Smooth muscle cell (in vitro differentiated cells): Measurements from ENCODE around the gene PSMC3IP. TPM values are rescaled to one million over a fixed set of nuclear protein-coding genes. Genes with fewer than 3 reads are reported as not detected.
A peak's percentile ranks its signal among the peaks of the same experiment; 100 is the strongest.

Experiments
- DNase-seq: peaks from one replicate; lab custom pipeline; 2025; ENCODE audit not compliant: unreplicated experiment; lab: John Stamatoyannopoulos, UW
- H2AFZ ChIP-seq: fragments of 200-600 bp; sonication (generic); 2 replicates; pipeline ENCODE4 v1.6.0; 2016; ENCODE audit warnings: antibody characterized with exemption, low read depth, mild to moderate bottlenecking
- H3F3A ChIP-seq: fragments of 200-600 bp; sonication (generic); 2 replicates; pipeline ENCODE4 v1.6.0; 2017; ENCODE audit warnings: antibody characterized with exemption, low read depth
- H3K27ac ChIP-seq: fragments of 200-600 bp; sonication (generic); 2 replicates; pipeline ENCODE4 v1.5.1; 2016; ENCODE audit warnings: low read depth, mild to moderate bottlenecking
- H3K27me3 ChIP-seq: fragments of 200-600 bp; sonication (generic); 2 replicates; pipeline ENCODE4 v1.6.1; 2016; ENCODE audit warnings: low read depth, mild to moderate bottlenecking
- H3K36me3 ChIP-seq: fragments of 200-600 bp; sonication (generic); 2 replicates; pipeline ENCODE4 v1.5.1; 2016; ENCODE audit warnings: low read depth
- H3K4me1 ChIP-seq: fragments of 200-600 bp; sonication (generic); 2 replicates; pipeline ENCODE4 v1.5.1; 2016; ENCODE audit warnings: low read depth
- H3K4me2 ChIP-seq: fragments of 200-600 bp; sonication (generic); 2 replicates; pipeline ENCODE4 v1.6.0; 2016; ENCODE audit warnings: mild to moderate bottlenecking
- H3K4me3 ChIP-seq: fragments of 200-600 bp; sonication (generic); 2 replicates; pipeline ENCODE4 v1.5.1; 2016; ENCODE audit warnings: mild to moderate bottlenecking
- H3K79me2 ChIP-seq: fragments of 200-600 bp; sonication (generic); 2 replicates; pipeline ENCODE4 v1.6.0; 2016; ENCODE audit warnings: low read depth, mild to moderate bottlenecking
- H3K9ac ChIP-seq: fragments of 200-600 bp; sonication (generic); 2 replicates; pipeline ENCODE4 v1.6.0; 2016; ENCODE audit warnings: low read depth
- H3K9me3 ChIP-seq: fragments of 200-600 bp; sonication (generic); replicated peaks from 2 replicates; pipeline ENCODE4 v1.5.1; 2016; ENCODE audit warnings: low read depth
- H4K20me1 ChIP-seq: fragments of 200-600 bp; sonication (generic); 2 replicates; pipeline ENCODE4 v1.6.0; 2016; ENCODE audit warnings: low read depth
- WGBS: methylation state at CpG from one replicate; pipeline ENCODE4 v1.1.7; 2016; ENCODE audit warnings: low lambda C conversion rate; 5-methylcytosine and 5-hydroxymethylcytosine counted together
- polyA plus RNA-seq: library from polyadenylated mRNA; unstranded; fragments of >200 nt; fragmentation: Nextera tagmentation; extraction: Ambion mirVana; gene quantifications from 2 replicates; pipeline ENCODE4 v1.2.1, GENCODE V29; 2016
- total RNA-seq: library from RNA; depleted of rRNA; stranded (reverse); fragments of >200 nt; gene quantifications from 2 replicates; pipeline ENCODE4 v1.2.3, GENCODE V29; 2014
- TF ChIP-seq, protein P1 (sequence below): fragments of 200-600 bp; sonication (generic); IDR thresholded peaks from 2 replicates; pipeline ENCODE4 v1.5.1; 2017; ENCODE audit warnings: borderline replicate concordance, mild to moderate bottlenecking, antibody characterized with exemption; ENCODE audit not compliant: insufficient read depth, poor library complexity, severe bottlenecking

The PSMC3IP gene
- total and polyA plus RNA-seq, 2 experiments from 2014 or later = 5.3 to 7.7 TPM

DNA sequence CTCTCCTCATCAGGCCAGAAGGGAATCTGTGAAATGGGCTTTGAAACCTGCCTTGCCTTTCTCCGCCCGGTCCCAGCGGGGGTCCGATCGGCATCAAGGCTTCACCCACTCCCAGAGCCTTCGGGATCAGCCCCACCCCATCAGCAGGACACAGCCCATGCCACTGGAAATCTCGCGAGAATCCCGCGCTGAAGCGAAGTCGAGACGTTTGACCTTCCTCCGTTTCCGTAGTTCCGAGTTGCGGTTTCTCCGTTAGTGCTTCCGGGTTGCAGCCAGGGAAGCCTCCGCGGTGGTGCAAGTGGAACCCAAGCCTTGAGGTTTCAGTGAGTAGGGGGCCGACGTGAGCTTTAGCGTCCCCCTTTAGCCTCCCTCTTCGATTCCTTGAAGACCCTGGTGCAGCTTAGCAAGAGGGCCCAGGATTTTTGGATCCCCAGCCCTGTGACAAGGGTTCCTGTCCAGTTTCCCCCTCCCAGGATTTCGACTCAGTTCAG lies 15.6 kb downstream of the PSMC3IP start, which contains the start of gene COASY:
Gene COASY (plus strand): TSS at position 252 of the 491 bp plus-strand sequence. CDS start 475 bp downstream, outside the sequence.
- Histone ChIP-seq H3F3A (peaks cover 13% of the 10 kb centered on the region), H3K9ac (peak within 1 kb of the TSS; percentile 92), H3K9me3 (no peaks in the 10 kb centered on the region), H3K27ac (peak within 1 kb of the TSS; percentile 85), H3K4me2 (peak within 1 kb of the TSS; percentile 97), H3K36me3 (no peaks in the 10 kb centered on the region), H2AFZ (peak within 1 kb of the TSS; percentile 47), H3K4me1 (peaks cover 14% of the 10 kb centered on the region), H3K27me3 (no peaks in the 10 kb centered on the region), H3K4me3 (peak within 1 kb of the TSS; percentile 76), H4K20me1 (no peaks in the 10 kb centered on the region), H3K79me2 (peaks cover 21% of the 10 kb centered on the region)
- WGBS = 3% methylated on average over 26 of the region's 26 CpGs
- peak; percentile 59 for DNase-seq
- TF ChIP-seq, protein P1, sequence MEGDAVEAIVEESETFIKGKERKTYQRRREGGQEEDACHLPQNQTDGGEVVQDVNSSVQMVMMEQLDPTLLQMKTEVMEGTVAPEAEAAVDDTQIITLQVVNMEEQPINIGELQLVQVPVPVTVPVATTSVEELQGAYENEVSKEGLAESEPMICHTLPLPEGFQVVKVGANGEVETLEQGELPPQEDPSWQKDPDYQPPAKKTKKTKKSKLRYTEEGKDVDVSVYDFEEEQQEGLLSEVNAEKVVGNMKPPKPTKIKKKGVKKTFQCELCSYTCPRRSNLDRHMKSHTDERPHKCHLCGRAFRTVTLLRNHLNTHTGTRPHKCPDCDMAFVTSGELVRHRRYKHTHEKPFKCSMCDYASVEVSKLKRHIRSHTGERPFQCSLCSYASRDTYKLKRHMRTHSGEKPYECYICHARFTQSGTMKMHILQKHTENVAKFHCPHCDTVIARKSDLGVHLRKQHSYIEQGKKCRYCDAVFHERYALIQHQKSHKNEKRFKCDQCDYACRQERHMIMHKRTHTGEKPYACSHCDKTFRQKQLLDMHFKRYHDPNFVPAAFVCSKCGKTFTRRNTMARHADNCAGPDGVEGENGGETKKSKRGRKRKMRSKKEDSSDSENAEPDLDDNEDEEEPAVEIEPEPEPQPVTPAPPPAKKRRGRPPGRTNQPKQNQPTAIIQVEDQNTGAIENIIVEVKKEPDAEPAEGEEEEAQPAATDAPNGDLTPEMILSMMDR = no peak

GRCh38 chr17:42560246-42560645 lies 17.3 kb downstream of the PSMC3IP start:
- DNase-seq = no peak
- no peak overlapping the region for H3K9ac ChIP-seq
- H3F3A ChIP-seq = peaks cover 7% of the 10 kb centered on the region
- no peak overlapping the region for H3K27ac ChIP-seq
- H3K27me3 ChIP-seq = no peaks in the 10 kb centered on the region
- H3K79me2 ChIP-seq = peaks cover 27% of the 10 kb centered on the region
- WGBS = 97% methylated on average over 3 of the region's 3 CpGs
- no peaks in the 10 kb centered on the region for H4K20me1 ChIP-seq
- TF ChIP-seq, protein P1 = no peak
- no peak overlapping the region for H3K4me2 ChIP-seq
- no peak overlapping the region for H2AFZ ChIP-seq
- H3K4me1 ChIP-seq = peaks cover 16% of the 10 kb centered on the region
- H3K36me3 ChIP-seq = no peaks in the 10 kb centered on the region
- no peaks in the 10 kb centered on the region for H3K9me3 ChIP-seq
- no peak overlapping the region for H3K4me3 ChIP-seq

DNA sequence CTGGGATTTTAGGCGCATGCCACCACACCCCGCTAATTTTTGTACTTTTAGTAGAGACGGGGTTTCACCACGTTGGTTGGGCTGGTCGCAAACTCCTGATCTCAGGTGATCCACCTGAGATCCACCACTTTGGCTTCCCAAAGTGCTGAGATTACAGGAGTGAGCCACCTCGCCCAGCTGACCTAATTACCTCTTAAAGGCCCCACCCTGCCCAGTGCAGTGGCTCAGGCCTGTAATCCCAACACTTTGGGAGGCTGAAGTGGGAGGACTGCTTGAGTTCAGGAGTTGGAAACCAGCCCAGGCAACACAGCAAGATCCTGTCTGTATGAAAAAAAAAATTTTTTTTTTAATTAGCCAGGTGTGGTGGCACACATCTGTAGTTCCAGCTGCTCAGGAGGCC lies 18.5 kb downstream of the PSMC3IP start:
- Histone ChIP-seq H3K27me3 (no peaks in the 10 kb centered on the region), H3K4me2 (no peak overlapping the region), H3K36me3 (no peaks in the 10 kb centered on the region), H3K79me2 (peaks cover 34% of the 10 kb centered on the region), H3K9ac (no peak overlapping the region), H3K27ac (no peak overlapping the region), H2AFZ (no peak overlapping the region), H3K4me3 (no peak overlapping the region), H3K9me3 (no peaks in the 10 kb centered on the region), H4K20me1 (no peaks in the 10 kb centered on the region), H3F3A (peaks cover 4% of the 10 kb centered on the region), H3K4me1 (peaks cover 19% of the 10 kb centered on the region)
- 93% methylated on average over 6 of the region's 6 CpGs for WGBS
- TF ChIP-seq, protein P1 = no peak
- no peak for DNase-seq
